H9 (cell line): Measurements from ENCODE around the gene TBX19. TPM values are rescaled to one million over a fixed set of nuclear protein-coding genes. Genes with fewer than 3 reads are reported as not detected.

ENCODE experiments used
- DNase-seq: peaks from one replicate; pipeline ENCODE4 v3.0.0-alpha.2; 2017
- H2AFZ ChIP-seq: one replicate; pipeline ENCODE4 v1.6.1; 2013; ENCODE audit warnings: mild to moderate bottlenecking, low read length, control low read depth, moderate library complexity
- H2AK5ac ChIP-seq: 2 replicates; pipeline ENCODE4 v1.6.1; 2013; ENCODE audit warnings: low read length, control low read depth, mixed read lengths; ENCODE audit not compliant: insufficient read length
- H2BK120ac ChIP-seq: one replicate; pipeline ENCODE4 v1.6.1; 2013; ENCODE audit warnings: low read depth, mild to moderate bottlenecking, low read length, control low read depth, inconsistent platforms; ENCODE audit not compliant: poor library complexity, severe bottlenecking
- H2BK12ac ChIP-seq: 2 replicates; pipeline ENCODE4 v1.6.1; 2013; ENCODE audit warnings: low read length, control low read depth, mixed read lengths, low read depth; ENCODE audit not compliant: insufficient read length
- H2BK15ac ChIP-seq: 2 replicates; pipeline ENCODE4 v1.6.1; 2013; ENCODE audit warnings: low read depth, low read length, control low read depth
- H2BK20ac ChIP-seq: one replicate; pipeline ENCODE4 v1.6.1; 2013; ENCODE audit warnings: low read depth, mild to moderate bottlenecking, low read length, control low read depth, inconsistent platforms; ENCODE audit not compliant: poor library complexity, severe bottlenecking
- H2BK5ac ChIP-seq: 2 replicates; pipeline ENCODE4 v1.6.1; 2013; ENCODE audit warnings: low read length, control low read depth, mixed read lengths; ENCODE audit not compliant: insufficient read length
- H3K14ac ChIP-seq: 2 replicates; pipeline ENCODE4 v1.6.1; 2013; ENCODE audit warnings: low read length, control low read depth; ENCODE audit not compliant: insufficient read depth
- H3K18ac ChIP-seq: 2 replicates; pipeline ENCODE4 v1.6.1; 2013; ENCODE audit warnings: low read depth, mild to moderate bottlenecking, mixed read lengths, low read length, control low read depth; ENCODE audit not compliant: insufficient read length
- H3K23ac ChIP-seq: 2 replicates; pipeline ENCODE4 v1.6.1; 2013; ENCODE audit warnings: low read length, control low read depth, mixed read lengths, low read depth; ENCODE audit not compliant: insufficient read length
- H3K23me2 ChIP-seq: 2 replicates; pipeline ENCODE4 v1.6.1; 2013; ENCODE audit warnings: low read depth, mild to moderate bottlenecking, mixed read lengths, low read length, control low read depth; ENCODE audit not compliant: insufficient read length, poor library complexity, severe bottlenecking
- H3K27ac ChIP-seq: 2 replicates; pipeline ENCODE4 v1.5.1; 2013; ENCODE audit warnings: low read length, control low read depth, mixed read lengths, low read depth; ENCODE audit not compliant: insufficient read length
- H3K27me3 ChIP-seq: 2 replicates; pipeline ENCODE4 v1.6.1; 2013; ENCODE audit warnings: low read length, control low read depth, inconsistent platforms; ENCODE audit not compliant: insufficient read depth
- H3K4ac ChIP-seq: 2 replicates; pipeline ENCODE4 v1.6.1; 2013; ENCODE audit warnings: low read depth, mild to moderate bottlenecking, control low read depth, inconsistent platforms, low read length, moderate library complexity
- H3K4me1 ChIP-seq: 2 replicates; pipeline ENCODE4 v1.6.1; 2013; ENCODE audit warnings: low read length, control low read depth, inconsistent platforms; ENCODE audit not compliant: insufficient read depth
- H3K4me2 ChIP-seq: 2 replicates; pipeline ENCODE4 v1.6.1; 2013; ENCODE audit warnings: low read length, control low read depth, mixed read lengths; ENCODE audit not compliant: insufficient read length, insufficient read depth
- H3K56ac ChIP-seq: 2 replicates; pipeline ENCODE4 v1.6.1; 2013; ENCODE audit warnings: low read depth, mild to moderate bottlenecking, mixed read lengths, low read length, control low read depth; ENCODE audit not compliant: insufficient read length
- H3K79me1 ChIP-seq: 2 replicates; pipeline ENCODE4 v1.6.1; 2013; ENCODE audit warnings: low read depth, mild to moderate bottlenecking, moderate library complexity, low read length, control low read depth, inconsistent platforms; ENCODE audit not compliant: insufficient read depth, poor library complexity, severe bottlenecking
- H3K79me2 ChIP-seq: 2 replicates; pipeline ENCODE4 v1.6.1; 2013; ENCODE audit warnings: low read length, control low read depth, inconsistent platforms; ENCODE audit not compliant: insufficient read depth
- H3K9ac ChIP-seq: 2 replicates; pipeline ENCODE4 v1.6.1; 2013; ENCODE audit warnings: low read length, control low read depth, mixed read lengths; ENCODE audit not compliant: insufficient read length; ENCODE audit errors: extremely low read depth
- H3K9me3 ChIP-seq: one replicate; pipeline ENCODE4 v1.6.1; 2013; ENCODE audit warnings: low read depth, low read length, inconsistent platforms; ENCODE audit not compliant: control insufficient read depth
- H3T11ph ChIP-seq: one replicate; pipeline ENCODE4 v1.6.1; 2013; ENCODE audit warnings: mild to moderate bottlenecking, low read length, control low read depth, inconsistent platforms
- H4K20me1 ChIP-seq: one replicate; pipeline ENCODE4 v1.6.1; 2013; ENCODE audit not compliant: control insufficient read depth, insufficient read length, insufficient read depth
- H4K5ac ChIP-seq: 2 replicates; pipeline ENCODE4 v1.6.1; 2013; ENCODE audit warnings: low read depth, mild to moderate bottlenecking, mixed read lengths, low read length, control low read depth; ENCODE audit not compliant: insufficient read length
- H4K8ac ChIP-seq: replicated peaks from 2 replicates; pipeline ENCODE4 v1.6.1; 2013; ENCODE audit warnings: low read length, control low read depth, mixed read lengths, low read depth; ENCODE audit not compliant: insufficient read length
- H4K91ac ChIP-seq: 2 replicates; pipeline ENCODE4 v1.6.1; 2013; ENCODE audit warnings: low read depth, mild to moderate bottlenecking, moderate library complexity, mixed read lengths, low read length, control low read depth; ENCODE audit not compliant: insufficient read length
- H3K27ac Mint-ChIP-seq, 3 experiments: 2 replicates in 2 of 3; 3 replicates in 1 of 3; pipeline ENCODE4 v1.8.0; 2020 to 2021; ENCODE audit warnings: mixed read lengths in 3 of 3, mild to moderate bottlenecking in 1 of 3, moderate library complexity in 1 of 3
- H3K27me3 Mint-ChIP-seq: 2 replicates; pipeline ENCODE4 v1.8.0; 2021; ENCODE audit warnings: low read depth, mild to moderate bottlenecking, moderate library complexity, mixed read lengths
- H3K36me3 Mint-ChIP-seq, 3 experiments: 2 replicates in 2 of 3; 3 replicates in 1 of 3; pipeline ENCODE4 v1.8.0; 2020 to 2021; ENCODE audit warnings: low read depth in 3 of 3, mixed read lengths in 3 of 3; ENCODE audit not compliant: insufficient read depth in 1 of 3
- H3K4me1 Mint-ChIP-seq, 2 experiments: 2 replicates each; pipeline ENCODE4 v1.8.0; 2020; ENCODE audit warnings: mixed read lengths in 2 of 2
- H3K4me3 Mint-ChIP-seq, 2 experiments: 2 replicates in 1 of 2; 3 replicates in 1 of 2; pipeline ENCODE4 v1.8.0; 2020 to 2021; ENCODE audit warnings: mild to moderate bottlenecking in 2 of 2, mixed read lengths in 2 of 2, moderate library complexity in 1 of 2
- H3K9me3 Mint-ChIP-seq, 2 experiments: 2 replicates in 1 of 2; 3 replicates in 1 of 2; pipeline ENCODE4 v1.8.0; 2020; ENCODE audit warnings: mild to moderate bottlenecking in 2 of 2, mixed read lengths in 2 of 2, moderate library complexity in 1 of 2
- WGBS: extraction: QIAGEN DNeasy Blood & Tissue Kit; methylation state at CpG from one replicate; pipeline ENCODE4 v1.1.7; 2013; ENCODE audit warnings: missing lambda C conversion rate, low lambda C conversion rate, mixed read lengths; ENCODE audit not compliant: insufficient read length; ENCODE audit errors: extremely low coverage; 5-methylcytosine and 5-hydroxymethylcytosine counted together
- total RNA-seq: library from RNA; stranded (reverse); gene quantifications from 2 replicates; pipeline ENCODE4 v1.2.1, GENCODE V29; 2021
- TF ChIP-seq, protein P1 (sequence below): fragments of 200-600 bp; sonication (generic); conservative IDR thresholded peaks from 3 replicates; pipeline ENCODE4 v1.8.0; 2021; ENCODE audit warnings: antibody characterized with exemption, mild to moderate bottlenecking

Gene TBX19
- total RNA-seq, 1 experiment from 2014 or later, result 0.48 TPM

GRCh38 chr1:168347630-168348029 is 67.0 kb downstream of the TBX19 start:
- Mint-ChIP-seq H3K4me1 (peaks cover 3% of the 10 kb centered on the region in 2 experiments), H3K27me3 (no peaks in the 10 kb centered on the region), H3K4me3 (no peak overlapping the region), H3K9me3 (peaks cover 0 to 2% of the 10 kb centered on the region in 2 experiments; a peak in 2 of 5 replicates), H3K36me3 (no peaks in the 10 kb centered on the region), H3K27ac (no peak overlapping the region)
- no peaks in the 10 kb centered on the region for H3K79me2 ChIP-seq
- no peak overlapping the region for H2BK20ac ChIP-seq
- no peak overlapping the region for H2BK5ac ChIP-seq
- no peak for DNase-seq
- no peaks in the 10 kb centered on the region for H3K23me2 ChIP-seq
- H3T11ph ChIP-seq, result no peak overlapping the region
- no peak overlapping the region for H2BK12ac ChIP-seq
- H3K18ac ChIP-seq, result no peak overlapping the region
- no peak overlapping the region for H3K27ac ChIP-seq
- no peak overlapping the region for H2AK5ac ChIP-seq
- no peak overlapping the region for H3K14ac ChIP-seq
- no peak overlapping the region for H4K8ac ChIP-seq
- no peaks in the 10 kb centered on the region for H4K20me1 ChIP-seq
- H3K4ac ChIP-seq, result no peak overlapping the region
- no peak overlapping the region for H3K9ac ChIP-seq
- H3K56ac ChIP-seq, result no peak overlapping the region
- H3K9me3 ChIP-seq, result no peaks in the 10 kb centered on the region
- TF ChIP-seq, protein P1, sequence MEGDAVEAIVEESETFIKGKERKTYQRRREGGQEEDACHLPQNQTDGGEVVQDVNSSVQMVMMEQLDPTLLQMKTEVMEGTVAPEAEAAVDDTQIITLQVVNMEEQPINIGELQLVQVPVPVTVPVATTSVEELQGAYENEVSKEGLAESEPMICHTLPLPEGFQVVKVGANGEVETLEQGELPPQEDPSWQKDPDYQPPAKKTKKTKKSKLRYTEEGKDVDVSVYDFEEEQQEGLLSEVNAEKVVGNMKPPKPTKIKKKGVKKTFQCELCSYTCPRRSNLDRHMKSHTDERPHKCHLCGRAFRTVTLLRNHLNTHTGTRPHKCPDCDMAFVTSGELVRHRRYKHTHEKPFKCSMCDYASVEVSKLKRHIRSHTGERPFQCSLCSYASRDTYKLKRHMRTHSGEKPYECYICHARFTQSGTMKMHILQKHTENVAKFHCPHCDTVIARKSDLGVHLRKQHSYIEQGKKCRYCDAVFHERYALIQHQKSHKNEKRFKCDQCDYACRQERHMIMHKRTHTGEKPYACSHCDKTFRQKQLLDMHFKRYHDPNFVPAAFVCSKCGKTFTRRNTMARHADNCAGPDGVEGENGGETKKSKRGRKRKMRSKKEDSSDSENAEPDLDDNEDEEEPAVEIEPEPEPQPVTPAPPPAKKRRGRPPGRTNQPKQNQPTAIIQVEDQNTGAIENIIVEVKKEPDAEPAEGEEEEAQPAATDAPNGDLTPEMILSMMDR, result no peak
- H3K79me1 ChIP-seq, result no peaks in the 10 kb centered on the region
- H2AFZ ChIP-seq, result no peak overlapping the region
- no CpG with 5 or more reads among the region's 1 CpG for WGBS
- no peak overlapping the region for H3K4me2 ChIP-seq
- no peaks in the 10 kb centered on the region for H3K4me1 ChIP-seq
- H3K23ac ChIP-seq, result no peak overlapping the region
- H2BK15ac ChIP-seq, result no peak overlapping the region
- no peak overlapping the region for H4K5ac ChIP-seq
- no peak overlapping the region for H2BK120ac ChIP-seq
- H3K27me3 ChIP-seq, result no peaks in the 10 kb centered on the region
- no peak overlapping the region for H4K91ac ChIP-seq
